MM.1S (cell line): ENCODE measurements around the gene GHRH.

ENCODE experiments used
- EZH2 ChIP-seq: fragments of 300-600 bp; sonication (generic); optimal IDR thresholded peaks from 2 replicates; pipeline ENCODE3; 2017; ENCODE audit warnings: low read depth, mild to moderate bottlenecking, antibody characterized with exemption, low read length, mixed read lengths
- EZH2phosphoT487 ChIP-seq: fragments of 300-600 bp; sonication (generic); IDR thresholded peaks from 2 replicates; pipeline ENCODE4 v1.6.1; 2018; ENCODE audit warnings: antibody characterized with exemption, low read length
- TF ChIP-seq, protein P1 (sequence below): fragments of 300-600 bp; sonication (generic); IDR thresholded peaks from 2 replicates; pipeline ENCODE4 v1.5.1; 2016; ENCODE audit warnings: antibody characterized with exemption, low read length, mixed read lengths

- TF ChIP-seq, protein P1, sequence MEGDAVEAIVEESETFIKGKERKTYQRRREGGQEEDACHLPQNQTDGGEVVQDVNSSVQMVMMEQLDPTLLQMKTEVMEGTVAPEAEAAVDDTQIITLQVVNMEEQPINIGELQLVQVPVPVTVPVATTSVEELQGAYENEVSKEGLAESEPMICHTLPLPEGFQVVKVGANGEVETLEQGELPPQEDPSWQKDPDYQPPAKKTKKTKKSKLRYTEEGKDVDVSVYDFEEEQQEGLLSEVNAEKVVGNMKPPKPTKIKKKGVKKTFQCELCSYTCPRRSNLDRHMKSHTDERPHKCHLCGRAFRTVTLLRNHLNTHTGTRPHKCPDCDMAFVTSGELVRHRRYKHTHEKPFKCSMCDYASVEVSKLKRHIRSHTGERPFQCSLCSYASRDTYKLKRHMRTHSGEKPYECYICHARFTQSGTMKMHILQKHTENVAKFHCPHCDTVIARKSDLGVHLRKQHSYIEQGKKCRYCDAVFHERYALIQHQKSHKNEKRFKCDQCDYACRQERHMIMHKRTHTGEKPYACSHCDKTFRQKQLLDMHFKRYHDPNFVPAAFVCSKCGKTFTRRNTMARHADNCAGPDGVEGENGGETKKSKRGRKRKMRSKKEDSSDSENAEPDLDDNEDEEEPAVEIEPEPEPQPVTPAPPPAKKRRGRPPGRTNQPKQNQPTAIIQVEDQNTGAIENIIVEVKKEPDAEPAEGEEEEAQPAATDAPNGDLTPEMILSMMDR = no peak
- TF ChIP-seq EZH2phosphoT487 (no peak), EZH2 (no peak)
Observed at GRCh38 chr20:37295595-37295994, 34.0 kb upstream of the GHRH start.
